AG08395 (cell line): ENCODE measurements around the gene TRIM41.
"Not testable (repeated sequence)": the region's sequence is repeated elsewhere in the genome, so short reads cannot be mapped to it uniquely, and the experiment has no call there.

ENCODE experiments used
- DNase-seq: peaks from one replicate; pipeline ENCODE4 v3.0.0; 2012; ENCODE audit warnings: mixed read lengths, low spot score

Gene TRIM41

DNA sequence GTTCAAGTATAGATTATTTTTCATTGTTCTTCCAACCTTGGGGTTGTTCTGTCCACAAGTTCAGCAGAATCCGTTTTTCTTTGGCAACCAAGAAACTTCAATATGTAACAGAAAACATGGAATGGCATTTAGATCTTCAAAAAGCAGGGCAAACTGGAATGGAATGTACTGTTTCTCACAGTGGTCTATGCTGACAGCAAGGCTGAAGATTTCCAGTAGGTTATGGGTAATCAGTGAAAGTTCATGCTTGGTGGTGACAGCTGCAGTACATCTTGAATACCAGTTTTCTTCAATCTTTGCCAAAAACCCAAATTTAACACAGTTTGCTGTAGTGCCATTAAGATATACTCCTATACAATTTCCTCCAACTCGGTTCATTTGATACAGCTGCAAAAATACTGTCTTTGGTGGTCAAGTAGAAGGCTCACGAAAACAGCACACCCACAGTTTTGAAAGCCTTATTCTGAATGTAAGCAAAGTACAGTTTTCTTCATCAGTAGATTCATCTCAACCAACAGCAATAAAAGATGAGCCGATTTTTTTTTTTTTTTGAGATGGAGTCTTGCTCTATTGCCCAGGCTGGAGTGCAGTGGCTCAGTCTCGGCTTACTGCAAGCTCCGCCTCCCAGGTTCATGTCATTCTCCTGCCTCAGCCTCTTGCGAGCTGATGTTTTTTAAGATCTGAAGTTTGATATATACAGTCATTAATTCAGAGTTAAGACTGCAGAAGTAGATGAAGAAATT, 32.9 kb downstream of the TRIM41 start:
- no peak for DNase-seq

DNA sequence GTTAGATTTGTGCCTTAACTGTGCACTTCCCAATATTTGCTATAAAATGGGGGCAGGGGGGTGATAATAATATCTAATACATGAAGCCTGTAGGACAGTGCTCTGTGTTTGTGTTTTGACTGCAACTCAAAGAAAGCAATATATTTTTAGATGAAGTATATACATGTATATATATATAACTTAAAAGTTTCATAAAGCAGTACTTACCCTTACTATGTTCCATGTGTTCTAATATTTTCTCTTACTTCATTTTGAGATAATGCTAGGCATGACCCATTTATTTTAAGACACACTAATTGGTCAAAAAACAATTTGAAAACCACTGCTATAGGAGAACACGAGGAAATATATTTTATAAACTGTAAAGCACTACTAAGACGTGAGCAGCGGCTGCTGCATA, 35.5 kb downstream of the TRIM41 start:
- no peak for DNase-seq

GRCh38 chr5:181259283-181259682, 36.2 kb downstream of the TRIM41 start:
- DNase-seq, result no peak

- DNase-seq, result no peak
Measured at GRCh38 chr5:181259974-181260719, 37.1 kb downstream of the TRIM41 start.

GRCh38 chr5:181260720-181261319, 37.7 kb downstream of the TRIM41 start, which contains the start of gene TRIM52:
TRIM52 (minus strand) TSS chr5:181261143; CDS start chr5:181260813, 330 bp downstream.
- peak; percentile 87 for DNase-seq

DNA sequence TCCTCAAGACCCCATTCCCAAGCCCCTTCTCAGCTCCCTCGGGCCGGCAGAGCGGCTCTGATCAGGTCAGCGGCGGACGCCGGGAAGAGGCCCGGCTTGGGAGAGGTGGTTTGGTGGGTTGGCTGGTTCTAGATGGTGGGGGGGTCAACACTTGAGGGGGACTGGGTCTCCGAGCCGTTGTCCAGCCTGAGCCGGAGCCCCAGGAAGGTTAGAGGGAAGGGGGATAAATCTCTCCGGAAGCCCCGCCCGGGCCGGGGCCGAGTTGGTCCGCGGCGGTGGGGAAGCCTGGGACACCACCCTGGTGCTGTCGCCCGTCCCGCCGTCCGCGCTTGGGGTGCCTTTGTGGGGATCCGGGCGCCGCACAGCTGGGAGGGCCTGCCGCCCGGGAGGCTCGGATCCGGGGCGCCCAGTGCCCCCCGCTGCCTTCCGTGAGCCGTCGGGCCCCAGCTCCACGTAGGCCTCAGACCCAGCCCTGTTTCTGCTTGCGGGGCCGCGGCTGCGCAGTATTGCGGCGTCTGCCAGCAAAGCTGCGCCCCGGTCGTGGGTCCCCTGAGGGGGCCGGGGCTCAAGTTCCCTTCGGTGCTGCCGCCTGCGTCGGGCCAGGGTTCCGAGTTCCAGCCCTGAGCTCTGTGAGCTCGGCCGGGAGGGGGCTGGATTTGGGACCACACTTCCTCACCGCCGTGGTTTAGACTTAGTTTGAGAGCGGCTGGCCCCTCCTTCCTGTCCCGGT, 38.4 kb downstream of the TRIM41 start:
- DNase-seq, result peak; percentile 62

GRCh38 chr5:181263633-181264032, 40.6 kb downstream of the TRIM41 start:
- DNase-seq, result no peak

- DNase-seq, result no peak
Measured at GRCh38 chr5:181265092-181265671, 42.1 kb downstream of the TRIM41 start.

DNA sequence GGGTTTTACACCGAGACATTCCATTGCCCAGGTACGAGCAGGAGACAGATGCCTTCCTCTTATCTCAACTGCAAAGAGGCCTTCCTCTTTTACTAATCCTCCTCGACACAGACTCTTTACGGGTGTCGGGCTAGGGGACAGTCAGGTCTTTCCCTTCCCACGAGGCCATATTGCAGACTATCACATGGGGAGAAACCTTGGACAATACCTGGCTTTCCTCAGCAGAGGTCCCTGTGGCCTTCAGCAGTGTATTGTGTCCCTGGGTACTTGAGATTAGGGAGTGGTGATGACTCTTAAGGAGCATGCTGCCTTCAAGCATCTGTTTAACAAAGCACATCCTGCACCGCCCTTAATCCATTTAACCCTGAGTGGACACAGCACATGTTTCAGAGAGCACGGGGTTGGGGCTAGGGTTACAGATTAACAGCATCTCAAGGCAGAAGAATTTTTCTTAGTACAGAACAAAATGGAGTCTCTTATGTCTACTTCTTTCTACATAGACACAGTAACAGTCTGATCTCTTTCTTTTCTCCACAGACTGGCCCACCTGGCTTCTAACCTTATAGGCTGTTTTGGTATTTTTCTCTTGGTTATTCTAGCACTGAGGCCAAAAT, 44.3 kb downstream of the TRIM41 start:
- DNase-seq, result not testable (repeated sequence)

DNA sequence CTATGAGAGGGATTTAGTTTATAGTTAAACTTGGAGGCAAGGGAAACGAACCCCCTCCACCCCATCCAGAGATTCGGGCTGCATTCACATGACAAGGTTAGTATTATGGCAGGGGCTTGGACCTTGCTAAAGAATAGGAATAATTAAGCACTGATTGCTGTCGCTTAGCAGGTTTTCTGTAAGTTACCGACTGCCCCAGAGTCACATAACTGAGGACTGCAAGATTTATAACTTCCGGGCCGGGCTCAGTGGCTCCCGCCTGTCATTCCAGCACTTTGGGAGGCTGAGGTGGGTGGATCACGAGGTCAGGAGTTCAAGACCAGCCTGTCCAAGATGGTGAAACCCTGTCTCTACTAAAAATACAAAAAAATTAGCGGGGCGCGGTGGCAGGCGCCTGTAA, 44.8 kb downstream of the TRIM41 start:
- DNase-seq, result not testable (repeated sequence)

DNA sequence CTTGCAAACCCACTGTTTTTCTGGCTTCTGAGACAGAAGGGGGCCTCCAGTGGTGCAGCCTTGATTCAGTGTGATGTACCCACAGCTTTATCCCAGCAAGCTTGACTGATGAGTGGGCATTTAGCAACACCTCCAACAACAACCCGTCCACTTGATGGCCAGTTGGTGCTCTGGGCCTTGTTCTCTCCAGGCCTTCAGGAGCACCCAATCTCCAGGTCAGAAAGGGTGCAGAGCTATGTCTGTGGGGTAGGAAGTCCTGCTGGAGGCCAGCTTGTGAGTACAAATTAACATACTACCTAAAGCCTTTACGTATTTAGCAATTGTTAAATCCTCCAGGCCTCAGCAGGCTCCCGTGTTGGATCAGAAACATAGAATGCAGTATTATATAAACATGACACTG, 48.0 kb downstream of the TRIM41 start:
- DNase-seq, result no peak

GRCh38 chr5:181273433-181273744, 50.3 kb downstream of the TRIM41 start:
- not testable (repeated sequence) for DNase-seq

GRCh38 chr5:181280251-181280762, 57.2 kb downstream of the TRIM41 start:
- DNase-seq, result no peak

DNA sequence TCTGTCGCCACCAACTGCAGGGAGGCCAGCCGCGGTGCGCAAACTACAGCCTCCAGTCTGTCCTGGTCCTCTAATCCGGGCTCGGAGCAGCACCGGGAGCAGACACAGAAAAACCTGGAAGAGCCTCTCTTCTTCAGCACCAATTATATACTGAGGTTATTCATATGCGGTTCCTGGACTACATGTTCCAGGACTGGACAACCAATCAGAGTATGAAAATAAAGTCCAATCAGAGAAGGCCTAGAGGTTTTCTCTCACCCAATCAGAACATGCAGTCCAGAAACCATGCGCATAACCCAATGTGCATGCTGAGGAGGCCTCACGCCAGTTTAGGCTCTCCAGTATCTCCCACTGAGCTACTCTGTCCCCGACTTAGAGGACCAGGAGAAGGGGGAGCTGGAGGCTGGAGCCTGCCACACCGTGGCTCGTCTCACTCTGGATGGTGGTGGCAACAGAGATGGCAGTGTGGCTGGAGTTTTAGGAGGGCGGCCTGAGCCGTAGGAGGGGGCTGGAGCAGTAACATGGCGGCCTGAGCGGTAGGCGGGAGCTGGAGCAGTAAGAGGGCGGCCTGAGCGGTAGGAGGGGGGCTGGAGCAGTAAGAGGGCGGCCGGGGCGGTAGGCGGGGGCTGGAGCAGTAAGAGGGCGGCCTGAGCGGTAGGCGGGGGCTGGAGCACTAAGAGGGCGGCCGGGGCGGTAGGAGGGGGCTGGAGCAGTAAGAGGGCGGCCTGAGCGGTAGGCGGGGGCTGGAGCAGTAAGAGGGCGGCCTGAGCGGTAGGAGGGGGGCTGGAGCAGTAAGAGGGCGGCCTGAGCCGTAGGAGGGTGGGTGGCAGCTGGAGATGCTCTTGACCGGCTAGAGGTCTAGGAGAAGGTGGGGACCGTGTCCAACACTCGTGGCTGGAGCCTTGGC, 58.2 kb downstream of the TRIM41 start:
- no peak for DNase-seq

DNA sequence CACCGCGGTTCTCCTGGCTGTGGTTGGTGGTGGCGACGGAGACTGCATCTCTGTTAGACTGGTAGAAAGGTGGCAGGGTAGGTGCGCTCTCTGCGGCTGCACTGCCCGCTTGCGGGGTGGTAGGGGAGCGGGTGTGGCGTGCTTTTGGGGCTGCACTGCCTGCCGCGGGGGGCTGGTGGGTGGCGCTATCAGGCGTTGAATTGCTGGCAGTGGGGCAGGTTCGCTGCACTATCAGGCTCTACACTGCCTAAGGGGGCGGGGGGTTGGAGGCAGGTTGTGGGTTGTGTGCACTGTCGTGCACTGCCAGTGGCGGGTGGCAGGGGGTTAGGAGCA, 58.9 kb downstream of the TRIM41 start:
- no peak for DNase-seq

- not testable (repeated sequence) for DNase-seq
Measured at GRCh38 chr5:181282415-181282814, 59.3 kb downstream of the TRIM41 start.

GRCh38 chr5:181282874-181283273, 59.8 kb downstream of the TRIM41 start:
- no peak for DNase-seq

DNA sequence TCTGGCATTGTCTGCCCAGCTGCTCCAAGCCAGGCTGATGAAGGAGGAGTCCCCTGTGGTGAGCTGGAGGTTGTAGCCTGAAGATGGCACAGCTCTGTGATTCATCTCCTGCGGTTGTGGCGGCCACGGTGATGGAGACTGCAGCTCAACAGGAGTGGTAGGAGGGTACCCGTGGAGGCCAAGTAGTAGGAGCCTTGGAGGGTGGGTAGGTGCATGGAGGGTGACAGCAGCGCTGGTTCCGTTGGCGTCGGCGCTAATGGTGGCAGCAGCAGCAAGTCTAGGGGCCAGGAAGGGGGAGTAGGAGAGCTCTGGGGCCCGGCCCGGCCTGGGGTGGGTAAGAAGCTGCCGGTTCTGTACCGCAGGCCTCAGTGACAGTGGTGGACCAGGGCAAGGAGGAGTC, 60.3 kb downstream of the TRIM41 start:
- DNase-seq, result no peak

DNA sequence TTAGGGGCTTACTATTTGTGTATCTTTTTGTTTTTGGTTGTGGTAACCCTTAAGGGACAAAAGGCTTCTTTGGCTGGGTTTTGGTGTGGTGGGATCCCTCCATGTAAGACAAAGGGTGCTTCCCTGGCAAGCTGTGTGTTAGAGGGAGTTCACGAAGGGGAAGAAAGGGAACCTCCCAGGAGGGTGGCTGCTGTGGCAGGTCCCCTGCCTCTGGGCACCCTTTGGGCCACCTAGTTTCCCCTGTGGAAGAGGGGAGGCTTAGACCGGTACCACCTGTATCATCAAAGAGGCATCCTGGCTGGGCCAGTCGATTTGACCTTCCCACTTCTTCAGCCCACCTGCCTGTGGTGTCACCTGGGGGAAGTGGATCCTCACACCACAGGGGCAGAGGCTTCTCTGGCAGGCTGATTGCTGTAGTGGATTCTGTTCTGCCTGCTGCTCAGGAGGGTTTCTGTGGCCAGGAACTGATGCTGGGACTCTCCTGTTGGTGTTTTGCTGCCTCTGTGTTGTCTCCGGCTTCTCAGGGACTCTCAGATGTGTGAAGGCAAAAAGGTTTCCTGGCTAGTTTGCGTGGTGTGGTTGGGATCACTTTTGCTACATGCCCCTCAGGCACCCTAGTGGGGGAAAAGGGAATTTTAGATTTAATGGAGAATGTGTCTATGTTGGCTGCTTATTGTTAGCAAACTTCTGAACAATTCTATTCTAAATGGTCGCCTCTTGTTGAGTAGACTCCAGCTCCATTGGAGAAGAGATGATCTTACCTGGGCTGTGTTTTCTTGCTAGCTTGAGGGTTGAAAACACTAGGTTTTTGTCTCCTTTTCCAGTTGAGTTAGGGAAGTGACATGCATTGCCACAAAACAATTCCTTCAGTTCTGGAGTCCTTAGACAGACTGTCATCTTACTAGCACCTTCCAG, 61.0 kb downstream of the TRIM41 start:
- DNase-seq, result not testable (repeated sequence)
